Measurements from ENCODE around the gene PFKFB4. TPM values are rescaled to one million over a fixed set of nuclear protein-coding genes. Genes with fewer than 3 reads are reported as not detected.

PFKFB4 gene
- total and polyA plus RNA-seq, 2 of the 4 experiments (the other 2 are of a cell fraction): 16.9 to 17.0 TPM

GRCh38 chr3:48555949-48556795 is 431 bp downstream of the PFKFB4 start (continued):
- TF ChIP-seq CHD1 (IDR thresholded peaks at IDR 0.05; ENCODE audit: low read depth, low read length): no peak
- no peak for TF ChIP-seq RCOR1 (IDR thresholded peaks at IDR 0.05; ENCODE audit: insufficient replicate concordance, low read length)
- no peak for TF ChIP-seq MAZ (IDR thresholded peaks at IDR 0.05; ENCODE audit: borderline replicate concordance, low read depth, low read length)

DNA sequence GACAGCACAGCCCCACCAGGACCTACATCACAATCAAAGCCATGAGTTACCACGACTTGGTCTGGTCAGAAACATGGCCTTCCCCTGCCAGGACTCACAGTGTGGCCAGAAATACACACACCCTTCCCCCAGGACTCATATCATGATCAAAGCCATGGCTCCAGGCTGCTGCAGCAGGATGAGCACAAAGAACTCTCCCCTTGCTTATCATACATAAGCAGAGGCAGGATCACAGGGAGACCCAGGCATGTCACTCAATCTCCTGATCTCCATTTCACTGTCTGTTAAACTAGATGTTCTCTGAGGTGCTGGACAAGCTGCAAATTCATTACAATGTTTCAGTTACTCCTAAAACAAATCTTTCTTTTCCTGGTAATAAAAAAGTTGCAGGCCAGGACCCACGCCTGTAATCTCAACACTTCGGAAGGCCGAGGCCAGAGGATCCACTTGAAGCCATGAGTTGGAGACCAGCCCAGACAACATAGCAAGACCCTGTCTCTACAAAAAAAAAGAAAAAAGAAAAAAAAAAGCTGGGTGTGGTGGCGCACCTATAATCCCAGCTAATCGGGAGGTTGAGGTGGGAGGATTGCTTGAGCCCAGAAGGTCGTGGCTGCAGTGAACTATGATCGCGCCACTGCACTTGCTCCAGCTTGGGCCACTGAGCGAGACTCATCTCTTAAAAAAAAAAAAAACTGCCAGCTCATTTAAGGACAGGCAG is 1.2 kb downstream of the PFKFB4 start:
- H3K9me1 ChIP-seq (ENCODE audit: insufficient read depth, low read length): peaks cover 16% of the 10 kb centered on the region
- H2BK5ac ChIP-seq (ENCODE audit: low read depth, low read length, poor library complexity, severe bottlenecking): no peak overlapping the region
- peak overlapping the region; percentile 67; the same call in 1 of the 2 replicates for H3K4me3 ChIP-seq (ENCODE audit: insufficient read depth, low read depth, low read length)
- H4K5ac ChIP-seq (ENCODE audit: low read depth, low read length): no peak overlapping the region
- CTCF ChIA-PET: interaction anchor here (1.0 kb wide), 1 partner anchor 119 kb away, joined by 6 read pairs; no protein-coding TSS in a partner anchor
- H2BK20ac ChIP-seq (ENCODE audit: low read depth, low read length): no peak overlapping the region
- H3K56ac ChIP-seq (ENCODE audit: extremely low read depth, insufficient read depth, low read length): no peak overlapping the region
- no peak overlapping the region for H2BK15ac ChIP-seq (ENCODE audit: low read depth, low read length)
- H3K9me3 ChIP-seq (ENCODE audit: control insufficient read depth, insufficient read depth, low read length): no peaks in the 10 kb centered on the region
- H3K79me1 ChIP-seq (ENCODE audit: low read depth in 1 of 2, low read length in 2 of 2): peaks cover 21 to 61% of the 10 kb centered on the region in 2 experiments
- H3K4me1 ChIP-seq (ENCODE audit: control insufficient read depth, insufficient read depth, low read length): peaks cover 22% of the 10 kb centered on the region
- no peaks in the 10 kb centered on the region for H3K27me3 ChIP-seq (ENCODE audit: control insufficient read depth, insufficient read depth, low read length)
- intact Hi-C loops (cut with micrococcal nuclease) (no loop called here), dilution Hi-C loops (cut with HindIII; ENCODE audit: low sequenced_read_pairs, unreplicated experiment) (no loop called here), in situ Hi-C loops (cut with MboI; ENCODE audit: low sequenced_read_pairs) (loop anchor here (5.0 kb wide), 1 partner anchor 88 kb away; a partner anchor contains a TSS)
- DNase-seq (no peak), ATAC-seq (ENCODE audit: low read depth) (no peak)
- H4K8ac ChIP-seq (ENCODE audit: low read depth in 2 of 2, low read length in 2 of 2): no peak overlapping the region; a peak in 2 of 4 replicates
- 100% methylated on average over 1 of the region's 10 CpGs; no CpG with 5 or more reads in 1 of the 2 experiments for WGBS, 2 experiments (ENCODE audit: extremely low coverage in 2 of 2, insufficient read length in 1 of 2)
- H4K91ac ChIP-seq (ENCODE audit: insufficient read depth, low read depth, low read length): no peak overlapping the region
- H3K27ac ChIP-seq (ENCODE audit: insufficient read depth, low read length): no peak overlapping the region
- no peaks in the 10 kb centered on the region for H3K36me3 ChIP-seq (ENCODE audit: control insufficient read depth, insufficient read depth, low read length)
- peak overlapping the region; percentile 75; the same call in 1 of the 2 replicates for H3K9ac ChIP-seq (ENCODE audit: low read depth, low read length)
- H3K14ac ChIP-seq (replicated peaks; ENCODE audit: low read depth, low read length): no peak overlapping the region
- peaks cover 14% of the 10 kb centered on the region; the same call in 1 of the 2 replicates for H4K20me1 ChIP-seq (ENCODE audit: insufficient read depth, low read length)
- H2BK120ac ChIP-seq (ENCODE audit: low read depth, low read length): no peak overlapping the region
- H2AK5ac ChIP-seq (ENCODE audit: low read depth, low read length): peak overlapping the region; percentile 5
- H2AK9ac ChIP-seq (replicated peaks; ENCODE audit: low read depth, low read length, poor library complexity): no peak overlapping the region
- POLR2A ChIA-PET (ENCODE audit: unreplicated experiment): no interaction called here
- no peak overlapping the region for H3K4ac ChIP-seq (ENCODE audit: low read depth, low read length)
- H3K4me2 ChIP-seq (ENCODE audit: low read depth, low read length): peak overlapping the region; percentile 62
- BruUV-seq (replicated peaks): no TSS peak
- H2AFZ ChIP-seq (replicated peaks; ENCODE audit: low read length, poor library complexity): no peak overlapping the region
- H3K23ac ChIP-seq (ENCODE audit: low read depth, low read length): no peak overlapping the region
- no peak overlapping the region for H3K18ac ChIP-seq (ENCODE audit: low read depth, low read length)
- TF ChIP-seq MXI1 (IDR thresholded peaks at IDR 0.05; ENCODE audit: borderline replicate concordance, low read depth, low read length) (no peak), RAD21 (IDR thresholded peaks at IDR 0.05; ENCODE audit: low read length) (no peak), CHD1 (IDR thresholded peaks at IDR 0.05; ENCODE audit: low read depth, low read length) (no peak), NFE2L2 (IDR thresholded peaks at IDR 0.05; ENCODE audit: low read depth, low read length) (no peak), ELK1 (IDR thresholded peaks at IDR 0.05; ENCODE audit: borderline replicate concordance, low read depth, low read length) (no peak), CEBPB (IDR thresholded peaks at IDR 0.05; ENCODE audit: low read depth, low read length) (no peak), POLR2A (IDR thresholded peaks at IDR 0.05; ENCODE audit: low read depth, low read length) (no peak), RCOR1 (IDR thresholded peaks at IDR 0.05; ENCODE audit: insufficient replicate concordance, low read length) (no peak), MAZ (IDR thresholded peaks at IDR 0.05; ENCODE audit: borderline replicate concordance, low read depth, low read length) (no peak), BHLHE40 (IDR thresholded peaks at IDR 0.05; ENCODE audit: low read depth, low read length) (no peak), RFX5 (IDR thresholded peaks at IDR 0.05; ENCODE audit: low read depth, low read length) (no peak), FOS (IDR thresholded peaks at IDR 0.05; ENCODE audit: low read depth, low read length) (no peak), MAFK (IDR thresholded peaks at IDR 0.05; ENCODE audit: low read depth, low read length) (no peak)
